ENCODE measurements around the gene CTNNA1. TPM values are rescaled to one million over a fixed set of nuclear protein-coding genes. Genes with fewer than 3 reads are reported as not detected.

The CTNNA1 gene
- polyA plus RNA-seq, 1 of the 3 experiments (the other 2 are of a cell fraction) = 130 TPM

GRCh38 chr5:138874771-138875551 lies 121.7 kb downstream of the CTNNA1 start, which contains the start of gene LRRTM2 (continued):
- TF ChIP-seq NRF1 (IDR thresholded peaks at IDR 0.05; ENCODE audit: low read depth, low read length) (no peak), POLR2AphosphoS5 (IDR thresholded peaks at IDR 0.05; ENCODE audit: low read depth, low read length) (0 out of 2 replicates have a peak, but pooled peaks have one; percentile 21), MAX (IDR thresholded peaks at IDR 0.05; ENCODE audit: low read depth) (peak; percentile 71; the same call in 1 of the 2 replicates), FOXM1 (IDR thresholded peaks at IDR 0.05; ENCODE audit: low read depth) (no peak), USF1 (IDR thresholded peaks at IDR 0.05; ENCODE audit: borderline replicate concordance, low read depth) (no peak), FOXJ3 (CRISPR knock-in tag; IDR thresholded peaks at IDR 0.05) (no peak), SIN3A (IDR thresholded peaks at IDR 0.05; ENCODE audit: borderline replicate concordance, low read depth, low read length) (peak; percentile 27; the same call in 1 of the 2 replicates), TCF12 (IDR thresholded peaks at IDR 0.05) (peak; percentile 27; the same call in 1 of the 2 replicates)

GRCh38 chr5:138875552-138875875 lies 122.3 kb downstream of the CTNNA1 start:
- ChIA-PET POLR2A (interaction anchor here (1.0 to 1.9 kb wide), 3 partner anchors 70 to 300 kb away, joined by 3 to 4 read pairs (median 4); partner anchors contain the start of gene HSPA9), CTCF (interaction anchor here (0.5 to 3.4 kb wide), 7 partner anchors 16 to 280 kb away, joined by 3 to 12 read pairs (median 3); no protein-coding TSS in a partner anchor)
- H3K27me3 ChIP-seq (ENCODE audit: insufficient read depth) = no peaks in the 10 kb centered on the region
- peaks cover 95% of the 10 kb centered on the region for H4K20me1 ChIP-seq (ENCODE audit: insufficient read depth)
- H3K4me1 ChIP-seq (ENCODE audit: control insufficient read depth in 1 of 2, insufficient read depth in 2 of 2, low read depth in 1 of 2, low read length in 1 of 2) = peaks cover 40 to 44% of the 10 kb centered on the region in 2 experiments
- H3F3A ChIP-seq (replicated peaks; ENCODE audit: insufficient read depth) = peaks cover 17% of the 10 kb centered on the region
- peak overlapping the region; percentile 41; the same call in 1 of the 2 replicates for H3K9ac ChIP-seq
- no peaks in the 10 kb centered on the region for H3K9me2 ChIP-seq
- peaks cover 0 to under 1% of the 10 kb centered on the region in 2 experiments for H3K36me3 ChIP-seq (replicated peaks in 1 of 2; ENCODE audit: control insufficient read depth in 1 of 2, insufficient read depth in 2 of 2, low read length in 1 of 2)
- H3K27ac ChIP-seq (ENCODE audit: low read depth in 2 of 2, low read length in 1 of 2) = peak overlapping the region; percentile 78 to 92
- 60% methylated on average over 2 of the region's 2 CpGs for WGBS (ENCODE audit: low lambda C conversion rate)
- peak overlapping the region; percentile 53 to 61 for H3K4me3 ChIP-seq (ENCODE audit: low read depth in 2 of 2, low read length in 1 of 2)
- H3K4me2 ChIP-seq = peak overlapping the region; percentile 75
- no peaks in the 10 kb centered on the region for H3K9me3 ChIP-seq
- TF ChIP-seq FOXJ3 (CRISPR knock-in tag; IDR thresholded peaks at IDR 0.05) = no peak
- no peak for TF ChIP-seq MXI1 (IDR thresholded peaks at IDR 0.05; ENCODE audit: low read depth, low read length)
- TF ChIP-seq YY1 (IDR thresholded peaks at IDR 0.05; ENCODE audit: low read depth) = no peak
- TF ChIP-seq ZBTB33 (IDR thresholded peaks at IDR 0.05; ENCODE audit: borderline replicate concordance, low read depth) = no peak
- no peak for TF ChIP-seq RAD21 (IDR thresholded peaks at IDR 0.05; ENCODE audit: low read length)
- TF ChIP-seq MEF2A (IDR thresholded peaks at IDR 0.05; ENCODE audit: borderline replicate concordance, low read depth) = no peak
- TF ChIP-seq RFX5 (IDR thresholded peaks at IDR 0.05; ENCODE audit: low read length) = no peak
- TF ChIP-seq IRF3 (IDR thresholded peaks at IDR 0.05; ENCODE audit: low read depth, low read length) = no peak
- no peak for TF ChIP-seq FOSL2 (IDR thresholded peaks at IDR 0.05; ENCODE audit: borderline replicate concordance, low read depth)
- TF ChIP-seq TAF1 (IDR thresholded peaks at IDR 0.05; ENCODE audit: borderline replicate concordance, low read depth, low read length) = no peak
- TF ChIP-seq GATA2 (CRISPR knock-in tag; IDR thresholded peaks at IDR 0.05) = no peak
- TF ChIP-seq FOXM1 (IDR thresholded peaks at IDR 0.05; ENCODE audit: low read depth) = no peak
- peaks cover 96% of the 10 kb centered on the region for H3K79me2 ChIP-seq (ENCODE audit: insufficient read depth)
- H2AFZ ChIP-seq (ENCODE audit: low read depth) = no peak overlapping the region
- no peak for DNase-seq

Measured in SK-N-SH (cell line).